ENCODE measurements around the gene MBL2. TPM values are rescaled to one million over a fixed set of nuclear protein-coding genes. Genes with fewer than 3 reads are reported as not detected.

Gene MBL2
- total RNA-seq: not detected in 2 replicates
- not detected in 2 replicates for polyA plus RNA-seq

DNA sequence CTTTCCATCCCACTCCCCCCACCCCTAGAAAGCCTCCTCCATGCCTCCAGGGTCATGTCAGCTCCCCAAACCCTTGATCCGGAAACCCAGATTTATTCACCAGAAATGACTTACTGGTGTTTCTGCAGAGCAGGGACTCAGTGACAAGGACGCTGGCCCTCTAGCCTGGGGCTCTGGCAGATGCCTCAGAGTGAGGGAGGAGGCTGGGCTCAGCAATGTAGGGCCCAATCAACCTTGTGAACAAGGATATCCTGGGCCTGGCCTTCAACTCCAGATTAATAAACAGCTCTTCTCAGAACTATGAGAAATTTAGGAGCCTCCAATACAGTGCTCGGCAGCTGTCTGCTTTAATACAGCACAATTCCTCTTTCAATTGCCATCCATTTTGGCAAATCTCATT is at the start of gene MBL2:
TSS of gene MBL2 (minus strand) at position 162 of the 400 bp plus-strand sequence. CDS start 1,149 bp downstream, outside the sequence.
- TF ChIP-seq, protein P1, sequence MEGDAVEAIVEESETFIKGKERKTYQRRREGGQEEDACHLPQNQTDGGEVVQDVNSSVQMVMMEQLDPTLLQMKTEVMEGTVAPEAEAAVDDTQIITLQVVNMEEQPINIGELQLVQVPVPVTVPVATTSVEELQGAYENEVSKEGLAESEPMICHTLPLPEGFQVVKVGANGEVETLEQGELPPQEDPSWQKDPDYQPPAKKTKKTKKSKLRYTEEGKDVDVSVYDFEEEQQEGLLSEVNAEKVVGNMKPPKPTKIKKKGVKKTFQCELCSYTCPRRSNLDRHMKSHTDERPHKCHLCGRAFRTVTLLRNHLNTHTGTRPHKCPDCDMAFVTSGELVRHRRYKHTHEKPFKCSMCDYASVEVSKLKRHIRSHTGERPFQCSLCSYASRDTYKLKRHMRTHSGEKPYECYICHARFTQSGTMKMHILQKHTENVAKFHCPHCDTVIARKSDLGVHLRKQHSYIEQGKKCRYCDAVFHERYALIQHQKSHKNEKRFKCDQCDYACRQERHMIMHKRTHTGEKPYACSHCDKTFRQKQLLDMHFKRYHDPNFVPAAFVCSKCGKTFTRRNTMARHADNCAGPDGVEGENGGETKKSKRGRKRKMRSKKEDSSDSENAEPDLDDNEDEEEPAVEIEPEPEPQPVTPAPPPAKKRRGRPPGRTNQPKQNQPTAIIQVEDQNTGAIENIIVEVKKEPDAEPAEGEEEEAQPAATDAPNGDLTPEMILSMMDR (IDR thresholded peaks at IDR 0.05; ENCODE audit: low read depth, low read length): no peak
- no peak within 1 kb of the TSS for H3K4me3 ChIP-seq
- H3K4me1 ChIP-seq (ENCODE audit: low read depth): no peaks in the 10 kb centered on the region
- no peak for DNase-seq (ENCODE audit: low read depth in 1 of 2, low spot score in 1 of 2)
- no peak within 1 kb of the TSS for H3K27ac ChIP-seq
- H3K9me3 ChIP-seq (ENCODE audit: low read depth): no peaks in the 10 kb centered on the region
- peaks cover 12% of the 10 kb centered on the region for H3K27me3 ChIP-seq
- no peaks in the 10 kb centered on the region for H3K36me3 ChIP-seq

DNA sequence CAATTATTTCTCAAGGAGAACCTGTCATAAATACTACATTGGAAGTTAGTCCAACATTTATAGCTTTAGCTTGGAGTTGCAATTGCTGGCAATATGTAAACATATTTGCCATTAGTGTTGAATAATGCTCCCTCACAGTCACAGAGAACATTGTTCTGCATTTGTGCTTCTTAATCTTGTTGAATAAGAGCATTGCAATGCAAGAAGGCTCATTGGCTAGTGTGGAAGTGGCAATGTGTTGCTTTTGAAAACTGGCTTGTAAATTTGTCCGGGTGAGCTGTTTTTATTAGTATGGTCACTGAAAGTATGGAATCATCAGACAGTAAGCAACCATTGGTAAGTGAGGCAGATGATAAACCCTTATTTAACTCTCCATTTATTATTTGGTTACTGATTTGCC is 47.7 kb upstream of the MBL2 start:
- DNase-seq (ENCODE audit: low read depth in 1 of 2, low spot score in 1 of 2): no peak
- H3K27ac ChIP-seq: no peak overlapping the region
- no peaks in the 10 kb centered on the region for H3K4me1 ChIP-seq (ENCODE audit: low read depth)
- H3K36me3 ChIP-seq: no peaks in the 10 kb centered on the region
- TF ChIP-seq, protein P1 (IDR thresholded peaks at IDR 0.05; ENCODE audit: low read depth, low read length): no peak
- no peak overlapping the region for H3K4me3 ChIP-seq
- no peaks in the 10 kb centered on the region for H3K9me3 ChIP-seq (ENCODE audit: low read depth)
- no peaks in the 10 kb centered on the region for H3K27me3 ChIP-seq

DNA sequence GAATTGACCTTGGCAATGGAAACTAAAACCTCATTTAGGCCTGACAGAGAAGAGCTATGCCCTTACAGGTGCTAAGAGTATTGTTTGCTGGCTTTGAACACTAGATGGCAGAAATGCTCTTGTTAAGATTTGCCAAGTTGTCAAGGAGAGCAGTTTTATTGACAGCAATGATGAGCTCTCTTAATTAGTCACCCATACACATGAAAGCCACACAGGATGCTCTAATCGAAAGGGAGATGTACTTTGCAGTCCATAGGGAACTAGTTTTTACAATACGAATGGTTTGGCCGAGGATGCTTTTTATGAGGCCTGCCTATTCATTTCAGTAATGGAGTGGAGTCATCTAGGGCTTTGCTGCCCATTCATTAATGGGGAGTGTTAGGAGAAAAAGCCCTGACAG is 45.4 kb upstream of the MBL2 start:
- Histone ChIP-seq H3K4me3 (no peak overlapping the region), H3K36me3 (no peaks in the 10 kb centered on the region), H3K4me1 (ENCODE audit: low read depth) (no peaks in the 10 kb centered on the region), H3K27ac (no peak overlapping the region), H3K27me3 (no peaks in the 10 kb centered on the region), H3K9me3 (ENCODE audit: low read depth) (no peaks in the 10 kb centered on the region)
- DNase-seq (ENCODE audit: low read depth in 1 of 2, low spot score in 1 of 2): peak; percentile 60 to 64
- TF ChIP-seq, protein P1 (IDR thresholded peaks at IDR 0.05; ENCODE audit: low read depth, low read length): peak; percentile 64

DNA sequence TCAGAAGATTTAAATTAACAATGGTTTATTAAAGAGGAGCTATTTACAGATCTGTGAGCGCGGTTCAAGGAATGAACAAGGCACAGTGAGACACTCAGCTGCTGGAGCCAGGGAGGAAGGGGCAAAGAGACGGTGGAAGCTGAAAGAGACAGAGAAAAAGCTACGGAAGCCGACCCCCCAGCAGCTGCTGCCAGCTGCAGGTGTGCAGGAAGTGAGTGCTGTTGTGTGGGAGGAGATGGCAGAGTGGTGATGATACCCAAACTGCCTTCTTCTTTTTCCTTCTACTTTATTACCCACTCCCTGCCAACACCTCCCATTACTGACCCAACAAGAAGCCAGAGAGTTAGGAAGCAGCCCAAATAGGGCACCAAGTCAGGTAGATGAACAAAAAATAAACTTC is 41.9 kb upstream of the MBL2 start:
- H3K27me3 ChIP-seq: no peaks in the 10 kb centered on the region
- TF ChIP-seq, protein P1 (IDR thresholded peaks at IDR 0.05; ENCODE audit: low read depth, low read length): no peak
- no peak for DNase-seq (ENCODE audit: low read depth in 1 of 2, low spot score in 1 of 2)
- H3K9me3 ChIP-seq (ENCODE audit: low read depth): no peaks in the 10 kb centered on the region
- no peaks in the 10 kb centered on the region for H3K4me1 ChIP-seq (ENCODE audit: low read depth)
- H3K4me3 ChIP-seq: no peak overlapping the region
- H3K36me3 ChIP-seq: no peaks in the 10 kb centered on the region
- no peak overlapping the region for H3K27ac ChIP-seq

DNA sequence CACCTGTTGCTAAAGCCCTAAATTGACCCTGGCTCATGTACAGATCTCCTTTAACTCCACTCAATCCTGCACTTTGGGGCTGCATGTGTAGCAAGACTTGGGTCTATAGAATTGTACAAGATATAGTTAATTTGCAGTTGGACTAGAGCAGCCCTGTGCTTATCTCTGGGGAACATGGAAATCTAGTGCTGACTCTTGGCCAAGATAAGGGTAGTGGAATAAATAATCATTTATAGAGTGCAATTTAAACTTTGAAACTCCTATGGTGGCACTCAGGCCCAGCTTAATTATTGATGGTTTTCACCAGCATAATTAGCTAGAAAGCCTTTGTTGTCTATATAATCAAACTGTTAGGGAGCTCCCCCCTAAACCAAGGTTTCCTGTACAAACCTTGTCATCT is 39.2 kb upstream of the MBL2 start:
- no peaks in the 10 kb centered on the region for H3K9me3 ChIP-seq (ENCODE audit: low read depth)
- no peaks in the 10 kb centered on the region for H3K27me3 ChIP-seq
- DNase-seq (ENCODE audit: low read depth in 1 of 2, low spot score in 1 of 2): no peak
- H3K36me3 ChIP-seq: no peaks in the 10 kb centered on the region
- H3K4me3 ChIP-seq: no peak overlapping the region
- peaks cover 7% of the 10 kb centered on the region for H3K4me1 ChIP-seq (ENCODE audit: low read depth)
- no peak overlapping the region for H3K27ac ChIP-seq
- TF ChIP-seq, protein P1 (IDR thresholded peaks at IDR 0.05; ENCODE audit: low read depth, low read length): no peak

DNA sequence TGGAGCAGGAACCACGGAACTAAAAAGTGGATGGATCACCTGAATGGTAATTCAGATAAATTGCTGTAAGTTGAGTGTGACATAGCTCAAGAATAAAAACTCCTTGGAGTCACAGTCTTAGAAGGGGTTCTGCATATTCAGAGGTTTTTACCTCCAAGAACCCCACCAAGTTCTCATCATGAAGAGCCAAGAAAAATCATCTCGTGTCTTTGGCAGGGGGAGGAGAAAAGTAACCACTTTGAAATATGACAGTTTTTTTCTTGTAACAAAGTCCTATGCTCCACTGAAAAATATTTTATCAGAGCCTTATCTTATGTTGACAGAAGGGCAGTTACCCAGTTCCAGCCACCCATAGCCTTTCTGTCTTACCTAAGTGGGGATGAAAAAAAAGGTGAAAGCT is 38.2 kb upstream of the MBL2 start:
- no peak for DNase-seq (ENCODE audit: low read depth in 1 of 2, low spot score in 1 of 2)
- TF ChIP-seq, protein P1 (IDR thresholded peaks at IDR 0.05; ENCODE audit: low read depth, low read length): no peak
- Histone ChIP-seq H3K27me3 (no peaks in the 10 kb centered on the region), H3K27ac (no peak overlapping the region), H3K4me1 (ENCODE audit: low read depth) (peaks cover 7% of the 10 kb centered on the region), H3K4me3 (no peak overlapping the region), H3K36me3 (no peaks in the 10 kb centered on the region), H3K9me3 (ENCODE audit: low read depth) (no peaks in the 10 kb centered on the region)
